Measurements from ENCODE around the gene FALEC. TPM values are rescaled to one million over a fixed set of nuclear protein-coding genes. Genes with fewer than 3 reads are reported as not detected.

The FALEC gene
- total and polyA plus RNA-seq, 2 experiments from 2014 or later = 1.7 TPM; not detected in 1

- no peak for TF ChIP-seq CTCF (conservative IDR thresholded peaks at IDR 0.05; ENCODE audit: low read depth in 2 of 2)
- no peak for TF ChIP-seq ZNF331 (CRISPR knock-in tag; IDR thresholded peaks at IDR 0.05; ENCODE audit: low read depth)
- no peak for TF ChIP-seq EZH2 (IDR thresholded peaks at IDR 0.05; ENCODE audit: low read depth, unreplicated experiment)
- no peak for TF ChIP-seq JUNB (IDR thresholded peaks at IDR 0.05; ENCODE audit: unreplicated experiment)
- TF ChIP-seq ZNF114 (CRISPR knock-in tag; IDR thresholded peaks at IDR 0.05) = no peak
- no peak for TF ChIP-seq NANOG (IDR thresholded peaks at IDR 0.05; ENCODE audit: borderline replicate concordance)
- TF ChIP-seq REST (IDR thresholded peaks at IDR 0.05; ENCODE audit: unreplicated experiment) = no peak
- TF ChIP-seq ETS1 (IDR thresholded peaks at IDR 0.05) = no peak
- TF ChIP-seq POLR2AphosphoS5 (IDR thresholded peaks at IDR 0.05; ENCODE audit: low read depth) = no peak
Observed at GRCh38 chr1:150557813-150558212, 42.3 kb downstream of the FALEC start (continued).

- H3K4me2 ChIP-seq = no peak overlapping the region
- ATAC-seq (no peak), DNase-seq (ENCODE audit: low spot score) (no peak)
- H4K20me1 ChIP-seq (replicated peaks; ENCODE audit: insufficient read depth) = no peaks in the 10 kb centered on the region
- Mint-ChIP-seq H3K9me3 (no peaks in the 10 kb centered on the region), H3K27ac (no peak overlapping the region), H3K27me3 (ENCODE audit: insufficient read depth, low read depth, poor library complexity) (peaks cover 17% of the 10 kb centered on the region), H3K36me3 (ENCODE audit: low read depth) (no peaks in the 10 kb centered on the region), H3K4me3 (no peak overlapping the region), H3K4me1 (peaks cover 33% of the 10 kb centered on the region)
- H3F3A ChIP-seq (replicated peaks; ENCODE audit: low read depth) = peaks cover 4% of the 10 kb centered on the region
- no peaks in the 10 kb centered on the region for H3K9me2 ChIP-seq (ENCODE audit: insufficient read depth)
- peaks cover 5% of the 10 kb centered on the region for H3K79me2 ChIP-seq (replicated peaks; ENCODE audit: insufficient read depth)
- H3K27me3 ChIP-seq (ENCODE audit: insufficient read depth) = no peaks in the 10 kb centered on the region
- H3K4me1 ChIP-seq (ENCODE audit: insufficient read depth) = peaks cover 21% of the 10 kb centered on the region
- no peaks in the 10 kb centered on the region for H3K36me3 ChIP-seq (ENCODE audit: insufficient read depth)
- no peak overlapping the region for H3K4me3 ChIP-seq
- no peak overlapping the region for H2AFZ ChIP-seq
- no peak overlapping the region for H3K27ac ChIP-seq (ENCODE audit: low read depth)
- TF ChIP-seq ZNF114 (CRISPR knock-in tag; IDR thresholded peaks at IDR 0.05) (no peak), ZNF331 (CRISPR knock-in tag; IDR thresholded peaks at IDR 0.05; ENCODE audit: low read depth) (no peak), EZH2phosphoT487 (IDR thresholded peaks at IDR 0.05; ENCODE audit: unreplicated experiment) (no peak), REST (IDR thresholded peaks at IDR 0.05; ENCODE audit: unreplicated experiment) (no peak), NANOG (IDR thresholded peaks at IDR 0.05; ENCODE audit: borderline replicate concordance) (no peak), ETS1 (IDR thresholded peaks at IDR 0.05) (no peak), CREB1 (CRISPR knock-in tag; IDR thresholded peaks at IDR 0.05; ENCODE audit: low read depth) (no peak), JUNB (IDR thresholded peaks at IDR 0.05; ENCODE audit: unreplicated experiment) (no peak), CTCF (conservative IDR thresholded peaks at IDR 0.05; ENCODE audit: low read depth in 2 of 2) (no peak)
Observed at GRCh38 chr1:150558303-150558704, 42.8 kb downstream of the FALEC start.

Measured in GM23338 (cell line).